Ovary (tissue), 3 donors: ENCODE data around the gene MYOC.

Experiments used
- CTCF ChIP-seq, 3 donors: fragments of 450-650 bp in 2 of 3; fragments of 200-600 bp in 1 of 3; IDR thresholded peaks; one replicate each; pipeline versions ENCODE4 v1.5.1 to v1.8.0; 2016 to 2022; ENCODE audit warnings: antibody characterized with exemption in 3 of 3, mild to moderate bottlenecking in 1 of 3
- POLR2A ChIP-seq: fragments of 450-650 bp; IDR thresholded peaks from one replicate; pipeline ENCODE4 v1.6.1; 2017; ENCODE audit warnings: antibody characterized with exemption, mild to moderate bottlenecking, moderate library complexity
- donor health status: DM: no; HTN: no; CAD: no.

- no peak for TF ChIP-seq CTCF (IDR thresholded peaks at IDR 0.05)
- TF ChIP-seq POLR2A = no peak
Observed at GRCh38 chr1:171623651-171624331, 28.7 kb downstream of the MYOC start.
